Esophagus muscularis mucosa (tissue), 4 donors: Measurements from ENCODE around the gene MRPL30. TPM values are rescaled to one million over a fixed set of nuclear protein-coding genes. Genes with fewer than 3 reads are reported as not detected.

Experiments used
- DNase-seq: peaks from one replicate; pipeline ENCODE4 v3.0.0-alpha.2; 2017; ENCODE audit errors: extremely low spot score
- H3K27ac ChIP-seq, 4 donors: fragments of 200-600 bp; sonication (generic); replicated peaks in 1 of 4; 1 replicate in 3 of 4; 2 replicates in 1 of 4; pipeline ENCODE4 v1.5.1; 2016 to 2019; ENCODE audit warnings: mild to moderate bottlenecking in 1 of 4
- H3K27me3 ChIP-seq, 4 donors: fragments of 200-600 bp; sonication (generic); one replicate each; pipeline versions ENCODE4 v1.5.1 to v1.6.0; 2016 to 2019
- H3K36me3 ChIP-seq, 4 donors: fragments of 200-600 bp; sonication (generic); one replicate each; pipeline ENCODE4 v1.5.1; 2016 to 2019
- H3K4me1 ChIP-seq, 4 donors: fragments of 200-600 bp; sonication (generic); one replicate each; pipeline ENCODE4 v1.5.1; 2016 to 2019
- H3K4me3 ChIP-seq, 4 donors: fragments of 200-600 bp; sonication (generic); 1 replicate in 2 of 4; 2 replicates in 2 of 4; pipeline ENCODE4 v1.5.1; 2016 to 2019; ENCODE audit warnings: mild to moderate bottlenecking in 4 of 4, moderate library complexity in 1 of 4
- H3K9me3 ChIP-seq, 4 donors: fragments of 200-600 bp; sonication (generic); 1 replicate in 3 of 4; 2 replicates in 1 of 4; pipeline ENCODE4 v1.5.1; 2016 to 2019
- EP300 ChIP-seq: sonication (generic); formaldehyde crosslinking; IDR thresholded peaks from one replicate; pipeline ENCODE4 v1.6.1; 2017; ENCODE audit warnings: antibody characterized with exemption
- POLR2A ChIP-seq: fragments of 450-650 bp; IDR thresholded peaks from one replicate; pipeline ENCODE4 v1.6.1; 2017; ENCODE audit warnings: antibody characterized with exemption, moderate library complexity, mild to moderate bottlenecking, low read depth
- POLR2AphosphoS5 ChIP-seq, 2 donors: sonication (generic); formaldehyde crosslinking; IDR thresholded peaks; one replicate each; pipeline ENCODE4 v1.6.1; 2017; ENCODE audit warnings: antibody characterized with exemption in 2 of 2
- WGBS: methylation state at CpG from one replicate; pipeline ENCODE4 v1.1.5; 2018; 5-methylcytosine and 5-hydroxymethylcytosine counted together
- intact Hi-C: fragments of 100-400 bp; cut with DNase I; formaldehyde crosslinking; loops from one replicate; pipeline ENCODE4 v1.15.1; 2023
- total RNA-seq, 4 donors: library from RNA; depleted of rRNA; stranded (reverse); fragments of >200 nt; gene quantifications; one replicate each; pipeline versions ENCODE4 v1.1.0 to v1.2.1, GENCODE V29; 2016
- TF ChIP-seq, protein P1 (sequence below), 3 experiments: fragments of 200-600 bp in 2 of 3; fragments of 450-650 bp in 1 of 3; sonication (generic) in 2 of 3; IDR thresholded peaks; one replicate each; pipeline ENCODE4 v1.5.1; 2017 to 2019; ENCODE audit warnings: antibody characterized with exemption in 3 of 3, mild to moderate bottlenecking in 2 of 3, moderate library complexity in 1 of 3

MRPL30 gene
- total RNA-seq, 4 donors from 2014 or later: 20.6 to 23.8 (median 21.6) TPM

DNA sequence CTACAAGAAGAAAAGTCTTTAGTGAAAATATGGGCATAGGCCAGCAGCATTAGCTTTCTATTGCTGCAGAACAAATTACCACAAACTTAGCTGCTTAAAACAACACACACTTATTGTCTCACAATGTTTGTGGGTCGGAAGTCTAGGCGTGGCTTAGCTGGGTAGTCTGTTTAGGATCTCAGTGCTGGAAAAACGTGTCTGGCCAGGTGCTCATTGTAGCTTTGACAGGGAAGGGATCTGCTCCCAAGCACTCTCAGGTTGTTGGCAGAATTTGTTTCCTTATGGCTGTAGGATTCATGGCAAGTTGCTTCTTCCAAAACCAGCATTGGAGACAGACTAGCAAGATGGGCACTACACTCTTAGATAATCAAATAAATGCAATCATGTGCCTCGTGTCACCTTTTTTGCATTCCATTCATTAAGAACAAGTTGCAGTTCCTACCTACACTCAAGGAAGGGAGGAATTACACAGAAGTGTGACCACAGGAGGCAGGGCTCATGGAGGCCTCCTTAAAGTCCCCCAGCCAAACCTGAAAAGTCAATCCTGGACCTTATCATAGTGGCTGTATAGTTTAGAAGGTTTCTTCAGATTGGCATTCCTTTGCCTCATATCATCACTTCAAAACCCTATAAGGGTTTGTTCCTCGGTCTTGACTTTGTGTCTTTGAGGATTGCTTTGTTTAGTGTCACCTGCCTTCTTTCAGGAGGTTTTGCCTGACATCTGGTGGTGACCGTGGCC lies 17.3 kb downstream of the MRPL30 start:
- intact Hi-C loops: no loop called here
- WGBS: 91% methylated on average over 6 of the region's 6 CpGs
- TF ChIP-seq POLR2AphosphoS5 (IDR thresholded peaks at IDR 0.05): no peak
- TF ChIP-seq POLR2A: no peak
- TF ChIP-seq, protein P1, sequence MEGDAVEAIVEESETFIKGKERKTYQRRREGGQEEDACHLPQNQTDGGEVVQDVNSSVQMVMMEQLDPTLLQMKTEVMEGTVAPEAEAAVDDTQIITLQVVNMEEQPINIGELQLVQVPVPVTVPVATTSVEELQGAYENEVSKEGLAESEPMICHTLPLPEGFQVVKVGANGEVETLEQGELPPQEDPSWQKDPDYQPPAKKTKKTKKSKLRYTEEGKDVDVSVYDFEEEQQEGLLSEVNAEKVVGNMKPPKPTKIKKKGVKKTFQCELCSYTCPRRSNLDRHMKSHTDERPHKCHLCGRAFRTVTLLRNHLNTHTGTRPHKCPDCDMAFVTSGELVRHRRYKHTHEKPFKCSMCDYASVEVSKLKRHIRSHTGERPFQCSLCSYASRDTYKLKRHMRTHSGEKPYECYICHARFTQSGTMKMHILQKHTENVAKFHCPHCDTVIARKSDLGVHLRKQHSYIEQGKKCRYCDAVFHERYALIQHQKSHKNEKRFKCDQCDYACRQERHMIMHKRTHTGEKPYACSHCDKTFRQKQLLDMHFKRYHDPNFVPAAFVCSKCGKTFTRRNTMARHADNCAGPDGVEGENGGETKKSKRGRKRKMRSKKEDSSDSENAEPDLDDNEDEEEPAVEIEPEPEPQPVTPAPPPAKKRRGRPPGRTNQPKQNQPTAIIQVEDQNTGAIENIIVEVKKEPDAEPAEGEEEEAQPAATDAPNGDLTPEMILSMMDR (IDR thresholded peaks at IDR 0.05): no peak
- no peak for TF ChIP-seq EP300
- no peaks in the 10 kb centered on the region for H3K4me1 ChIP-seq
- peaks cover 29 to 63% (median 42%) of the 10 kb centered on the region in 4 donors for H3K36me3 ChIP-seq
- no peaks in the 10 kb centered on the region for H3K27me3 ChIP-seq
- no peak overlapping the region for H3K4me3 ChIP-seq
- DNase-seq: no peak
- no peaks in the 10 kb centered on the region for H3K9me3 ChIP-seq
- no peak overlapping the region for H3K27ac ChIP-seq

DNA sequence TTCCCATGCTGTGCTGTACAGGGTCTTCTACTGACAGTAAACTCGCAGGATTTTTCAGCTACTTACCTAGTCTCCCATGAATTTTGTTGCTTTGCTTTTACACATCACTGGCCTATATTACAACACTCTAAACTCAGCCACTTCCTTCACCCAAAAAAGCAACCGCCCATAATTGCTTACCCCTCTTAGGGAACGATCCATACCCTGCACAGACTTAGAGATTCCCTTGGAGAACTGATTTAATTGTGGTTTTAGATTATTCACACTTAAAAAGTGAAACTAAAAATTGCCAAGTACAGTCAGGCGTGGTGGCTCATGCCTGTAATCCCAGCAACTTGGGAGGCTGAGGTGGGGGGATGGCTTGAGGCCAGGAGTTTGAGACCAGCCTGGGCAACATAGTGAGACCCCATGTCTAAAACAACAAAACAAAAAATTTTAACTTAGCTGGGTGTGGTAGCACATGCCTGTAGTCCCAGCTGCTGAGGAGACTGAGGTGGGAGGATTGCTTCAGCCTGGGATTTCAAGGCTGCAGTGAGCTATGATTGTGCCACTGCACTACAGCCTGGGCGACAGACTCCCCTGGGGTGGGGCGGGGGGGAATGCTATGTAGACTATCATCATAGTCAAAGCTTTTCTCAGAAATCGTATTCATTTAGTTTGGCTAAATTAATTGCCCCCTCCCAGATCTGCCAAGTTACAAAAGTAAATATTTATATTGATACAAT lies 19.3 kb downstream of the MRPL30 start:
- Histone ChIP-seq H3K4me3 (no peak overlapping the region), H3K27ac (no peak overlapping the region), H3K9me3 (no peaks in the 10 kb centered on the region), H3K36me3 (peaks cover 25 to 46% (median 33%) of the 10 kb centered on the region in 4 donors), H3K4me1 (no peaks in the 10 kb centered on the region), H3K27me3 (no peaks in the 10 kb centered on the region)
- TF ChIP-seq, protein P1 (IDR thresholded peaks at IDR 0.05): no peak
- no peak for TF ChIP-seq POLR2A
- TF ChIP-seq POLR2AphosphoS5 (IDR thresholded peaks at IDR 0.05): no peak
- no peak for TF ChIP-seq EP300
- no peak for DNase-seq
- WGBS: 90% methylated on average over 7 of the region's 7 CpGs
- intact Hi-C loops: no loop called here

DNA sequence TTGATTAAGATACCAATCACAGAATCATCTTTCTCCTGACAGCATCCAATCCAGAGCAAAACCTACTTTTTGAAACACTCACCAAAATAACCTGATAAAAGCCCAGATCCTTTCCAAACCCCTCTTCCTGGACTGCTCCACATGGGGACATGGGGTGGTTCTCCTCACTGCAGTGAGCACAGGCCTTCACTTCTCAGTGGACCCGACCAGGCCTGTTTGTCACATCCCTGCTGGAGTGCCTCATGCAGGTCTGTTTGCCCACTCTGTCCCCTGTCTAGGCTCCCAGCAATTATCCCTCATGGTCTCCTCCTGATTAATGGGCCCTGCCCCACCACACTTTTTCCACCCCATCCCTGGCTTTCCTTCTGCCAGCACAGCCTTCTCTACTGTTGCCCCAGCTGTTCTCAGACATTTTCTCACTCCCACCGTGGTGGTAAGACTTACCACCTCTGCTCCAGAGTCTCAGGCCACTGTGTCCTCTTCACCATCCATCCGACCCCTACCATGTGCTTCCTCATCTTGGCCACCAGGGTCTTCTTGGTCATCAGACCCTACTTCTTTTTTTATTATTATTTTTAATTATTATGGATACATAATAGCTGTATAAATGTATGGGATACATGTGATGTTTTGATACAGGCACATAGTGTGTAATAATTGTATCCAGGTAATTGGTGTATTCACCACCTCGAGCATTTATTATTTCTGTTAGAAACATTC lies 21.1 kb downstream of the MRPL30 start:
- DNase-seq: no peak
- Histone ChIP-seq H3K9me3 (no peaks in the 10 kb centered on the region), H3K4me3 (no peak overlapping the region), H3K4me1 (no peaks in the 10 kb centered on the region), H3K27me3 (no peaks in the 10 kb centered on the region), H3K27ac (no peak overlapping the region), H3K36me3 (peaks cover 6 to 27% (median 14%) of the 10 kb centered on the region in 4 donors)
- intact Hi-C loops: no loop called here
- no peak for TF ChIP-seq EP300
- TF ChIP-seq, protein P1 (IDR thresholded peaks at IDR 0.05): peak in 1 of 3 experiments; percentile 20
- TF ChIP-seq POLR2A: no peak
- WGBS: 89% methylated on average over 4 of the region's 4 CpGs

DNA sequence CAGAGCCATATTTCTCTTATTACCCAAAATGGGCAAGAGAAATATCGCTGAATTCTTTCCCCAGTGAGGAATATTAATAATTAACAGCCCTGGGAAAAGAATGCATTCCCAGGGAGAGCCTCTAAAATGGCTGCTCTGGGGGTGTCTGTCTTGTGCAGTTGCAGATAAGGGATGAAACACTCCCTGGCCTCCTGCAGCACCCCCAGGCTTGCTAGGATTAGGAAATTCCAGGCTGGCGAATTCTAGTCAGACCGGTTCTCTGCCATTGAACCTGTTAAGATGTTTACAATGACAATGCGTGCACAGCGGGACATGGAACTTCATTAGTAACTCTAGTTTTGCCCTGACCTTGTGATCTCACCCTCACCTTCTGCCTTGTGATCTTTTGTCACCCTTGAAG lies 24.5 kb downstream of the MRPL30 start:
- intact Hi-C loops: no loop called here
- Histone ChIP-seq H3K4me1 (no peaks in the 10 kb centered on the region), H3K9me3 (no peaks in the 10 kb centered on the region), H3K27ac (no peak overlapping the region), H3K27me3 (no peaks in the 10 kb centered on the region), H3K4me3 (no peak overlapping the region), H3K36me3 (peaks cover 0 to 9% (median 0%) of the 10 kb centered on the region in 4 donors)
- DNase-seq: no peak
- 91% methylated on average over 5 of the region's 5 CpGs for WGBS
- TF ChIP-seq POLR2AphosphoS5 (IDR thresholded peaks at IDR 0.05): no peak
- no peak for TF ChIP-seq POLR2A
- no peak for TF ChIP-seq EP300
- TF ChIP-seq, protein P1 (IDR thresholded peaks at IDR 0.05): no peak
